ENCODE measurements around the gene SLCO3A1. TPM values are rescaled to one million over a fixed set of nuclear protein-coding genes. Genes with fewer than 3 reads are reported as not detected.

The SLCO3A1 gene
- total RNA-seq, 3 donors from 2014 or later = 8.5 to 14.1 (median 13.6) TPM

- no peak for DNase-seq (ENCODE audit: low spot score in 2 of 2)
- TF ChIP-seq CTCF (IDR thresholded peaks at IDR 0.05) (no peak), POLR2A (IDR thresholded peaks at IDR 0.05) (no peak), POLR2AphosphoS5 (IDR thresholded peaks at IDR 0.05) (no peak)
- H3K36me3 ChIP-seq = no peaks in the 10 kb centered on the region
- H3K4me1 ChIP-seq = peaks cover 7 to 18% of the 10 kb centered on the region in 2 donors
- intact Hi-C loops (cut with DNase I; ENCODE audit: low total_unique reads) = loop anchor here (1.0 kb wide), 1 partner anchor 11 kb away; no protein-coding TSS in a partner anchor
- H3K9me3 ChIP-seq = no peaks in the 10 kb centered on the region
- peak overlapping the region in 1 of 2 donors; percentile 17 for H3K27ac ChIP-seq
- no peaks in the 10 kb centered on the region for H3K27me3 ChIP-seq
- no peak overlapping the region for H3K4me3 ChIP-seq
Observed at GRCh38 chr15:91938136-91938535, 84.6 kb downstream of the SLCO3A1 start.

GRCh38 chr15:91939403-91939831 is 85.9 kb downstream of the SLCO3A1 start:
- H3K9me3 ChIP-seq = no peaks in the 10 kb centered on the region
- no peak overlapping the region for H3K4me3 ChIP-seq
- peaks cover 18 to 23% of the 10 kb centered on the region in 2 donors for H3K4me1 ChIP-seq
- no peak for TF ChIP-seq POLR2AphosphoS5 (IDR thresholded peaks at IDR 0.05)
- TF ChIP-seq POLR2A (IDR thresholded peaks at IDR 0.05) = no peak
- DNase-seq (ENCODE audit: low spot score in 2 of 2) = no peak
- H3K27ac ChIP-seq = peak overlapping the region; percentile 32 to 89
- intact Hi-C loops (cut with DNase I; ENCODE audit: low total_unique reads) = no loop called here
- H3K27me3 ChIP-seq = no peaks in the 10 kb centered on the region
- no peaks in the 10 kb centered on the region for H3K36me3 ChIP-seq

GRCh38 chr15:91940496-91941381 is 87.2 kb downstream of the SLCO3A1 start:
- intact Hi-C loops (cut with DNase I; ENCODE audit: low total_unique reads) = no loop called here
- DNase-seq (ENCODE audit: low spot score in 2 of 2) = no peak
- H3K4me1 ChIP-seq = peaks cover 19 to 25% of the 10 kb centered on the region in 2 donors

GRCh38 chr15:91941871-91942658 is 88.6 kb downstream of the SLCO3A1 start:
- Histone ChIP-seq H3K27ac (peak overlapping the region; percentile 89), H3K4me1 (peaks cover 19 to 25% of the 10 kb centered on the region in 2 donors), H3K9me3 (no peaks in the 10 kb centered on the region), H3K36me3 (no peaks in the 10 kb centered on the region), H3K27me3 (no peaks in the 10 kb centered on the region), H3K4me3 (no peak overlapping the region)
- no peak for TF ChIP-seq POLR2AphosphoS5 (IDR thresholded peaks at IDR 0.05)
- TF ChIP-seq POLR2A (IDR thresholded peaks at IDR 0.05) = no peak
- TF ChIP-seq CTCF (IDR thresholded peaks at IDR 0.05) = no peak
- intact Hi-C loops (cut with DNase I; ENCODE audit: low total_unique reads) = no loop called here
- DNase-seq (ENCODE audit: low spot score in 2 of 2) = no peak

More at GRCh38 chr15:91940496-91941381, 87.2 kb downstream of the SLCO3A1 start:
- peak overlapping the region; percentile 71 to 89 for H3K27ac ChIP-seq
- H3K36me3 ChIP-seq = no peaks in the 10 kb centered on the region
- TF ChIP-seq POLR2A (IDR thresholded peaks at IDR 0.05) (no peak), CTCF (IDR thresholded peaks at IDR 0.05) (no peak), POLR2AphosphoS5 (IDR thresholded peaks at IDR 0.05) (no peak)
- H3K9me3 ChIP-seq = no peaks in the 10 kb centered on the region
- H3K27me3 ChIP-seq = no peaks in the 10 kb centered on the region
- H3K4me3 ChIP-seq = no peak overlapping the region

- peak; percentile 74 to 93 for DNase-seq (ENCODE audit: low spot score in 2 of 2)
- intact Hi-C loops (cut with DNase I; ENCODE audit: low total_unique reads) = no loop called here
- Histone ChIP-seq H3K27me3 (no peaks in the 10 kb centered on the region), H3K36me3 (no peaks in the 10 kb centered on the region), H3K9me3 (no peaks in the 10 kb centered on the region), H3K4me3 (peak overlapping the region; percentile 10 to 40 (median 11)), H3K27ac (peak overlapping the region; percentile 89), H3K4me1 (peaks cover 24 to 31% of the 10 kb centered on the region in 2 donors)
- TF ChIP-seq POLR2A (IDR thresholded peaks at IDR 0.05) = no peak
- TF ChIP-seq POLR2AphosphoS5 (IDR thresholded peaks at IDR 0.05) = peak; percentile 83 to 90 (median 85)
Observed at GRCh38 chr15:91942720-91943394, 89.3 kb downstream of the SLCO3A1 start.
